Uterus (tissue), 4 donors: Measurements from ENCODE around the gene GPN1. TPM values are rescaled to one million over a fixed set of nuclear protein-coding genes. Genes with fewer than 3 reads are reported as not detected.

Experiments
- DNase-seq, 2 donors: peaks; one replicate each; pipeline ENCODE4 v3.0.0-alpha.2; 2019 to 2020
- H3K27ac ChIP-seq, 2 donors: fragments of 200-600 bp; sonication (generic); 1 replicate in 1 of 2; 2 replicates in 1 of 2; pipeline ENCODE4 v1.5.1; 2016 to 2018
- H3K27me3 ChIP-seq, 2 donors: fragments of 200-600 bp; sonication (generic); one replicate each; pipeline ENCODE4 v1.5.1; 2018 to 2019; ENCODE audit warnings: control low read depth in 1 of 2
- H3K36me3 ChIP-seq, 2 donors: fragments of 200-600 bp; sonication (generic); one replicate each; pipeline ENCODE4 v1.5.1; 2019; ENCODE audit warnings: control low read depth in 1 of 2
- H3K4me1 ChIP-seq, 2 donors: fragments of 200-600 bp; sonication (generic); one replicate each; pipeline ENCODE4 v1.5.1; 2018 to 2019; ENCODE audit warnings: control low read depth in 1 of 2
- H3K4me3 ChIP-seq, 2 donors: fragments of 200-600 bp; sonication (generic); 1 replicate in 1 of 2; 2 replicates in 1 of 2; pipeline ENCODE4 v1.5.1; 2018 to 2019; ENCODE audit warnings: mild to moderate bottlenecking in 1 of 2
- H3K9me3 ChIP-seq, 2 donors: fragments of 200-600 bp; sonication (generic); one replicate each; pipeline ENCODE4 v1.5.1; 2019; ENCODE audit warnings: control low read depth in 1 of 2
- POLR2A ChIP-seq, 2 donors: fragments of 450-650 bp; IDR thresholded peaks; one replicate each; pipeline ENCODE4 v1.6.1; 2016; ENCODE audit warnings: antibody characterized with exemption in 2 of 2, mild to moderate bottlenecking in 1 of 2, moderate library complexity in 1 of 2
- intact Hi-C: fragments of 100-400 bp; cut with DNase I; formaldehyde crosslinking; loops from one replicate; pipeline ENCODE4 v1.15.1; 2023; ENCODE audit warnings: low total_unique reads
- total RNA-seq, 4 donors: library from RNA; depleted of rRNA in 3 of 4; stranded (reverse); fragments of >200 nt in 3 of 4; gene quantifications; one replicate each; pipeline versions ENCODE4 v1.1.0 to v1.2.4, GENCODE V29; 2014 to 2023
- TF ChIP-seq, protein P1 (sequence below), 4 experiments: fragments of 200-600 bp in 2 of 4; fragments of 450-650 bp in 2 of 4; sonication (generic) in 2 of 4; IDR thresholded peaks; one replicate each; pipeline ENCODE4 v1.5.1; 2016 to 2019; ENCODE audit warnings: antibody characterized with exemption in 4 of 4, mild to moderate bottlenecking in 2 of 4, moderate library complexity in 1 of 4
- donor health status: DM: yes; HTN: yes; CAD: no.

Gene GPN1
- total RNA-seq, 4 donors from 2014 or later, result 13.3 to 38.6 (median 19.7) TPM

DNA sequence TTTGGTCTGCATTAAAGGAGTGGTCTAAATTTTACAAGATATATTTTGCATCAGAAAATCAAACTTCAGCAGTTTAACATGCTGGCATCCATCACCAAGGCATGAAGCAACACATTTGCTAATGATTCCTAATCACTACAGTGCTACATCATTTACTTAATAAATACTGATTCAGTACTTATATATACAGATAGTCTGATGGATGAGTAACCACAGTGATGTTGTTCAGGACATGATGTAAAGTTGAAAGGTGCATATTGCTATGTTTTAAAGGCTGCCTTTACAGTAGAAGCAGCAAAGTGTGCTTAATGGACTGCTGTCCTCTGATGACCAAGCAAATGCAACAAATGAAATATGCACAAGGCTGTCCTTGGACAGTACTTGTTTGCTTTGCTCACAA, 23.5 kb downstream of the GPN1 start:
- H3K27ac ChIP-seq, result no peak overlapping the region
- intact Hi-C loops, result no loop called here
- no peaks in the 10 kb centered on the region for H3K36me3 ChIP-seq

DNA sequence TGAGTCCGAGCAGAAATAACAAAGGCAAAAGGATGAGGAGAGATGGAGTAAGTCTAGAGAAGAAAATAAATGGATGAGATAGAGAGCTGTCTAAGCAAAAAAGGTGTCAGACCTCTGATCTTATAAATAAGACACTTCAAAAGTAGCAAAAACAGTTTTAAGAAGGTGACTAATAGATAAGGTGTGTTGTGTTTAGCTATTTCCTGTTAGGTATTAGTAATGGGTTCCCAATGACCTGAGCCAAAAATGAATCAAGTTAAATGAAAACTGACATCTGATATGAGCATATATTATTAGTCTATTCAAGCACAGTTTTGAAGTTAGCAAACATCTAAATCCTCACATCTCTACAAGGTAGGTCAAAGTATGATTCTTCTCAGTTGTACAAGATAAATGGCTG, 23.9 kb downstream of the GPN1 start:
- Histone ChIP-seq H3K4me3 (no peak overlapping the region), H3K27ac (no peak overlapping the region), H3K4me1 (no peaks in the 10 kb centered on the region), H3K9me3 (no peaks in the 10 kb centered on the region), H3K27me3 (no peaks in the 10 kb centered on the region), H3K36me3 (no peaks in the 10 kb centered on the region)
- TF ChIP-seq, protein P1, sequence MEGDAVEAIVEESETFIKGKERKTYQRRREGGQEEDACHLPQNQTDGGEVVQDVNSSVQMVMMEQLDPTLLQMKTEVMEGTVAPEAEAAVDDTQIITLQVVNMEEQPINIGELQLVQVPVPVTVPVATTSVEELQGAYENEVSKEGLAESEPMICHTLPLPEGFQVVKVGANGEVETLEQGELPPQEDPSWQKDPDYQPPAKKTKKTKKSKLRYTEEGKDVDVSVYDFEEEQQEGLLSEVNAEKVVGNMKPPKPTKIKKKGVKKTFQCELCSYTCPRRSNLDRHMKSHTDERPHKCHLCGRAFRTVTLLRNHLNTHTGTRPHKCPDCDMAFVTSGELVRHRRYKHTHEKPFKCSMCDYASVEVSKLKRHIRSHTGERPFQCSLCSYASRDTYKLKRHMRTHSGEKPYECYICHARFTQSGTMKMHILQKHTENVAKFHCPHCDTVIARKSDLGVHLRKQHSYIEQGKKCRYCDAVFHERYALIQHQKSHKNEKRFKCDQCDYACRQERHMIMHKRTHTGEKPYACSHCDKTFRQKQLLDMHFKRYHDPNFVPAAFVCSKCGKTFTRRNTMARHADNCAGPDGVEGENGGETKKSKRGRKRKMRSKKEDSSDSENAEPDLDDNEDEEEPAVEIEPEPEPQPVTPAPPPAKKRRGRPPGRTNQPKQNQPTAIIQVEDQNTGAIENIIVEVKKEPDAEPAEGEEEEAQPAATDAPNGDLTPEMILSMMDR (IDR thresholded peaks at IDR 0.05), result no peak
- no peak for TF ChIP-seq POLR2A (IDR thresholded peaks at IDR 0.05)
- intact Hi-C loops, result no loop called here
- DNase-seq, result no peak

More for the DNA sequence above, 23.5 kb downstream of the GPN1 start:
- no peak for TF ChIP-seq POLR2A (IDR thresholded peaks at IDR 0.05)
- TF ChIP-seq, protein P1 (IDR thresholded peaks at IDR 0.05), result no peak
- H3K4me3 ChIP-seq, result no peak overlapping the region
- H3K4me1 ChIP-seq, result no peaks in the 10 kb centered on the region
- H3K9me3 ChIP-seq, result no peaks in the 10 kb centered on the region
- H3K27me3 ChIP-seq, result no peaks in the 10 kb centered on the region
- DNase-seq, result no peak

DNA sequence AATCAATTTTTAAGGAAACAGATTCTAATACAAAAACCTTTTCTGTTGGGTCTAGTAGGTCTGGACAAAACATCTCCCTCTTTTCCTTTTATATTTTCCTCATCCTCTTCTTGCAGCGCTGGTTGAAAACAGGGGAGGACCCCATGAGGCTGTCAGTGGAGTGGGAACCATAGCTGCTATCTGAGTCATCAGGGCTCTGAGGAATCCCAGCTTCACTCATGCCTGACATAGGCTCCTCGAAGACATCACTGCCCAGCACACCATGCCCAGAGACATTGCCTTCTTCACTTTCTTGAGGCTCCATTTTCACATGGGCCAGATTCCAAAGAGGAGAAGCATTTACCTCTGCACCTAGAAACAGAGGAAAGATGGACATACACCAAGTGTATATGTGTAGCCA, 24.5 kb downstream of the GPN1 start:
- no peak for DNase-seq
- Histone ChIP-seq H3K36me3 (no peaks in the 10 kb centered on the region), H3K27me3 (no peaks in the 10 kb centered on the region), H3K4me1 (no peaks in the 10 kb centered on the region), H3K9me3 (no peaks in the 10 kb centered on the region), H3K4me3 (no peak overlapping the region), H3K27ac (no peak overlapping the region)
- intact Hi-C loops, result no loop called here
- TF ChIP-seq POLR2A (IDR thresholded peaks at IDR 0.05), result no peak
- TF ChIP-seq, protein P1 (IDR thresholded peaks at IDR 0.05), result no peak

DNA sequence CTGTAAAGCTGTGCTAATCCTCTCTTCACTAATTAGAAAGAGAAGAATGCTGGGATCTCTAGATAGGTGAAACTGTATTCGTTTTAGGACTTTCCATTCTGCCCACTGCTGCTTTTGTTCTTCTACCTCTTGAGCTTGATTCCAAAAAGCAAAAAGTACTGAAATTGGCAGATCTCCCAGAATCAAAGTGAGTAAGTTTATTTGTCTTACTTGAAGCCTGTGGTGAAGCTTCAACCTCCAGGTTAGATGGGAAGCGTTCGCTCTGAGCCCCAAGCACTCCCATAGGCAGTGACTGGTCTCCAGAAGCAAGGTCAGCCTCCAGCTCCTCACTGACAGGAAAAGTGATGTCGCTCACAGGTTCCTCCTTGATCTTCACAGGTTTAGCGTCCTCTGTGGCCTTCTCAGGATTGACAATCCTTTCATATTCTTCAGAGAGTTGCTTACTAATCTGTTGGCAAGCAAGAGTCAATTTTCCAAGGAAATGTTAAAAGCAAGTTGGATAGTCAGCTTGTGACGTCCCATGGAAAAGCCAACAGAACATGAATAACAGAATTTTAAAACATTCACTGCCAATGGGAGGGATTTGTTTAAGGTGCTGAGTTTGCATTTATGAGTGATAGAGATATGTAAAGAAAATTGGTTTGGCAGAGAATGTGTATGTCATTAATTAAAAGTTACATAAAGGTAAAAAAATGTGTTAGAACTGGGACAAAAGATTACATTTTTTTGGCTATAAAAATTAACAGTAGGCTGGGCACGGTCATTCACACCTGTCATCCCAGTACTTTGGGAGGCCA, 26.5 kb downstream of the GPN1 start:
- intact Hi-C loops, result no loop called here
- Histone ChIP-seq H3K27me3 (no peaks in the 10 kb centered on the region), H3K36me3 (no peaks in the 10 kb centered on the region), H3K9me3 (no peaks in the 10 kb centered on the region), H3K4me1 (no peaks in the 10 kb centered on the region), H3K27ac (no peak overlapping the region), H3K4me3 (no peak overlapping the region)
- TF ChIP-seq, protein P1 (IDR thresholded peaks at IDR 0.05), result no peak
- no peak for TF ChIP-seq POLR2A (IDR thresholded peaks at IDR 0.05)
- no peak for DNase-seq

DNA sequence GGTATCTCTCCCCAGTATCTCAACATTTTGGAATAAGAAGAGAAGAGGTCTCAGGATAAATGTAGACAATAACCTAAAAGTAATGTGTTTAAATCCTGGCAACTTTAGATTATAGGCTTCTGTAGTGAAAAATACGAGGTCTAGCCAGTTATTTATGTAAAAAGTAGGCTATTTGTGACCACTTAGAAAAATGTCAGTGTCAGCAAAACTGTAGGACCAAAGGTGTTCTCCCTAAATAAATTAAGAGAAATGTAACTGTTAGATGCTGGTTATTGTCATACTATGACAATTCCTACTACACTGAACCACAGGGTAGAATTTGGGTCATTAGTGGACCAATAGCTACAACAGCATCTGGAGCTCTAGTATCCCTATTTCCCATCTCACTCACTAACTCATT, 32.5 kb downstream of the GPN1 start:
- Histone ChIP-seq H3K4me1 (peaks cover 0 to 7% of the 10 kb centered on the region in 2 donors), H3K9me3 (no peaks in the 10 kb centered on the region), H3K36me3 (no peaks in the 10 kb centered on the region), H3K27me3 (no peaks in the 10 kb centered on the region), H3K4me3 (no peak overlapping the region), H3K27ac (no peak overlapping the region)
- intact Hi-C loops, result no loop called here
- TF ChIP-seq, protein P1 (IDR thresholded peaks at IDR 0.05), result no peak
- no peak for TF ChIP-seq POLR2A (IDR thresholded peaks at IDR 0.05)
- DNase-seq, result no peak
